ENCODE results near the gene CCDC97. TPM values are rescaled to one million over a fixed set of nuclear protein-coding genes. Genes with fewer than 3 reads are reported as not detected.

Gene CCDC97
- total RNA-seq, 2 donors from 2014 or later, result 52.5 to 56.2 TPM

GRCh38 chr19:41320185-41320518 is 10.2 kb downstream of the CCDC97 start:
- Mint-ChIP-seq H3K27ac (no peak overlapping the region), H3K27me3 (no peaks in the 10 kb centered on the region), H3K4me3 (no peak overlapping the region), H3K36me3 (peaks cover 23% of the 10 kb centered on the region), H3K9me3 (no peaks in the 10 kb centered on the region), H3K4me1 (ENCODE audit: low read depth in 2 of 2) (peaks cover 43 to 58% of the 10 kb centered on the region in 2 donors)
- DNase-seq (ENCODE audit: low spot score), result no peak
- no peak for ATAC-seq

GRCh38 chr19:41320568-41320967 is 10.6 kb downstream of the CCDC97 start:
- H3K4me1 Mint-ChIP-seq (ENCODE audit: low read depth in 2 of 2), result peaks cover 47 to 62% of the 10 kb centered on the region in 2 donors
- no peaks in the 10 kb centered on the region for H3K9me3 Mint-ChIP-seq
- no peaks in the 10 kb centered on the region for H3K27me3 Mint-ChIP-seq
- no peak overlapping the region for H3K4me3 Mint-ChIP-seq
- ATAC-seq (no peak), DNase-seq (ENCODE audit: low spot score) (no peak)
- H3K27ac Mint-ChIP-seq, result peak overlapping the region in 1 of 2 donors; percentile 85
- peaks cover 23% of the 10 kb centered on the region for H3K36me3 Mint-ChIP-seq

DNA sequence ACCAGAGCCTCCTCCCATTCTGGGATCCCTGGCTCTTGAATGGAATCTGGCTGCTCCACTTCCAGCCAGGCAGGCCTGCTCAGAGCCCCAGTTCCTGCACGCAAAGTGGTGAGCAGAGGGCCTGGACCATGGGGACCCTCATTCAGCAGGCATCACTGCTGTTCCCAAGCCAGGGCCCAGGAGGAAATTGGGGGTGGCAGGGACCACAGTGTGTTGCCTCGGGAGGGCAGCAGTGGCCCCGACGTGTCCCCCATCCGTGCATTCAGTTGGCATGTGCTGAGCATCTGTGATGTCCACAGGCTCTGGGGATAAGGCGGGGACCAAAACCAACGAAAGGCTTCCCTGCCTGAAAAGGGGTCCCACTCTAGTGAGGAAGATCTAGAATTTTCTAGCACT is 11.2 kb downstream of the CCDC97 start:
- Mint-ChIP-seq H3K4me1 (ENCODE audit: low read depth in 2 of 2) (peaks cover 46 to 61% of the 10 kb centered on the region in 2 donors), H3K4me3 (no peak overlapping the region), H3K27me3 (no peaks in the 10 kb centered on the region), H3K27ac (peak overlapping the region; percentile 85 to 92), H3K9me3 (no peaks in the 10 kb centered on the region), H3K36me3 (peaks cover 23% of the 10 kb centered on the region)
- ATAC-seq, result no peak
- DNase-seq (ENCODE audit: low spot score), result no peak

- peak in 1 of 2 donors; percentile 16 for ATAC-seq
- Mint-ChIP-seq H3K27ac (peak overlapping the region; percentile 85 to 92), H3K9me3 (no peaks in the 10 kb centered on the region), H3K4me3 (no peak overlapping the region), H3K27me3 (no peaks in the 10 kb centered on the region), H3K4me1 (ENCODE audit: low read depth in 2 of 2) (peaks cover 48 to 62% of the 10 kb centered on the region in 2 donors), H3K36me3 (peaks cover 20% of the 10 kb centered on the region)
- DNase-seq (ENCODE audit: low spot score), result no peak
Observed at GRCh38 chr19:41321600-41322270, 11.8 kb downstream of the CCDC97 start.

- H3K9me3 Mint-ChIP-seq, result no peaks in the 10 kb centered on the region
- peak overlapping the region; percentile 85 to 92 for H3K27ac Mint-ChIP-seq
- H3K36me3 Mint-ChIP-seq, result peaks cover 13% of the 10 kb centered on the region
- peaks cover 47 to 61% of the 10 kb centered on the region in 2 donors for H3K4me1 Mint-ChIP-seq (ENCODE audit: low read depth in 2 of 2)
- DNase-seq (ENCODE audit: low spot score), result no peak
- peak overlapping the region; percentile 39 for H3K4me3 Mint-ChIP-seq
- H3K27me3 Mint-ChIP-seq, result no peaks in the 10 kb centered on the region
- ATAC-seq, result no peak
Observed at GRCh38 chr19:41322451-41322850, 12.5 kb downstream of the CCDC97 start.

DNA sequence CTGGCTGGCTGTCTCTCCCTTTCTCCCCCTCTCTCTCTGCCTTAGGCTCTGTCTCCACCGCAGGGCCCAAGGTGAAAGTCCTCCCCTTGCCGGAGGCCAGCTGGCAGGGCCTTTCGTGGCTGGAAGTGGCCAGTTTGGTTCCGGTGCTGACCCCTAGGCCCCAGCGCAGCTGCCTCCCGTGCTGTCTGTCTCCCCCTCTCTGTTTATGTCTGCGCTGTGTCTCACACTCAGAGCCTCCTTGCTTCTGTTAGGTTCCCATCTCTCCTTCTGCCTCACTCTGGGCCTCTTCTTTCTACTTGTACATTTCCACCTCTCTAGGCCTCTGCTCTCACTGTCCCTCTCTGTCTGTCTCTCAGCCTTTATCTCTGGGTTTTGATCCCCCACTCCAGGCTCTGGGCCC is 13.1 kb downstream of the CCDC97 start:
- Mint-ChIP-seq H3K4me3 (peak overlapping the region; percentile 39), H3K4me1 (ENCODE audit: low read depth in 2 of 2) (peaks cover 50 to 65% of the 10 kb centered on the region in 2 donors), H3K27ac (peak overlapping the region; percentile 85 to 92), H3K27me3 (no peaks in the 10 kb centered on the region), H3K36me3 (peaks cover 7% of the 10 kb centered on the region), H3K9me3 (no peaks in the 10 kb centered on the region)
- no peak for DNase-seq (ENCODE audit: low spot score)
- no peak for ATAC-seq

- H3K27ac Mint-ChIP-seq, result peak overlapping the region; percentile 85 to 92
- DNase-seq (ENCODE audit: low spot score) (no peak), ATAC-seq (no peak)
- peaks cover 56 to 70% of the 10 kb centered on the region in 2 donors for H3K4me1 Mint-ChIP-seq (ENCODE audit: low read depth in 2 of 2)
- H3K9me3 Mint-ChIP-seq, result no peaks in the 10 kb centered on the region
- H3K27me3 Mint-ChIP-seq, result no peaks in the 10 kb centered on the region
- peak overlapping the region; percentile 39 for H3K4me3 Mint-ChIP-seq
- peaks cover 5% of the 10 kb centered on the region for H3K36me3 Mint-ChIP-seq
Observed at GRCh38 chr19:41323430-41324125, 13.6 kb downstream of the CCDC97 start.

- Mint-ChIP-seq H3K9me3 (no peaks in the 10 kb centered on the region), H3K4me3 (peak overlapping the region; percentile 22), H3K4me1 (ENCODE audit: low read depth in 2 of 2) (peaks cover 61 to 74% of the 10 kb centered on the region in 2 donors), H3K27me3 (no peaks in the 10 kb centered on the region), H3K27ac (peak overlapping the region; percentile 85 to 92), H3K36me3 (peaks cover 5% of the 10 kb centered on the region)
- ATAC-seq (no peak), DNase-seq (ENCODE audit: low spot score) (no peak)
Observed at GRCh38 chr19:41324231-41324702, 14.3 kb downstream of the CCDC97 start.

GRCh38 chr19:41324921-41325639 is 15.1 kb downstream of the CCDC97 start:
- no peaks in the 10 kb centered on the region for H3K27me3 Mint-ChIP-seq
- H3K4me1 Mint-ChIP-seq (ENCODE audit: low read depth in 2 of 2), result peaks cover 61 to 72% of the 10 kb centered on the region in 2 donors
- ATAC-seq (peak in 1 of 2 donors; percentile 1), DNase-seq (ENCODE audit: low spot score) (no peak)
- H3K9me3 Mint-ChIP-seq, result no peaks in the 10 kb centered on the region
- peaks cover 5% of the 10 kb centered on the region for H3K36me3 Mint-ChIP-seq
- peak overlapping the region; percentile 77 for H3K4me3 Mint-ChIP-seq
- peak overlapping the region; percentile 85 to 92 for H3K27ac Mint-ChIP-seq

GRCh38 chr19:41325640-41325946 is 15.6 kb downstream of the CCDC97 start:
- H3K27me3 Mint-ChIP-seq, result no peaks in the 10 kb centered on the region
- H3K9me3 Mint-ChIP-seq, result no peaks in the 10 kb centered on the region
- peaks cover 66 to 74% of the 10 kb centered on the region in 2 donors for H3K4me1 Mint-ChIP-seq (ENCODE audit: low read depth in 2 of 2)
- H3K36me3 Mint-ChIP-seq, result peaks cover 10% of the 10 kb centered on the region
- no peak for ATAC-seq
- peak overlapping the region; percentile 85 to 92 for H3K27ac Mint-ChIP-seq
- peak overlapping the region; percentile 77 for H3K4me3 Mint-ChIP-seq
- no peak for DNase-seq (ENCODE audit: low spot score)

DNA sequence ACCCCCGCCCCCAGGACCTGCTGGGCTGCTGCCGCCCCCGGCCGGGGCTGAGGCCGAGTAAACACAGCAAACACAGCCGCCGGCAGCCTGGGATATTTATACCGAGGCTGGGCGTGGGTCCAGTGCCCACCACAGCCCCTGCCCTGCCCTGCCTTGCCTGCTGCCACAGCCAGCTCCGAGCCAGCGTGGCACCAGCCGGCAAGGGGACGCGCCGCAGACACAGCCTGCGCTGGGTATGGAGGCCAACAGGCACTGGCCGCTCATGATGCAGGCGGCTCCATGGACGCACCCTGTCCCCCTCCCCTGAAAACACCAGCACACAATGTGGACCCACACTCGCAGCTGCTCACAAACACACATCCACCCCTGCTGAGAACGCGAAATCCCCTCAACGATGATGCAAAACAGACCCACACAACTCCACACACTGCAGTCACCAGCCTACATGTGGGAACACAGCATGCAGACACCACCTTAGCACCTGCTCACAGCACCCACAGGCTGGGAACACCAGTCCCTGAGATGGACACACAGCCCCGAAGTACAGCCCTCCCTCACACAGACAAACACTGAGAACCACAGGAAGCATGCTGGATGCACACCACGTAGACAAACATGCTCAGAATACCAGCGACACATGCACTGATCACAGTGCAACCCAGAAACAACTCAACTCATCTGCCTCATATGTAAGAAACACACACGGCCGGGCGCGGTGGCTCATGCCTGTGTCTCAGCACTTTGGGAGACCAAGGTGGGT is 16.2 kb downstream of the CCDC97 start:
- no peaks in the 10 kb centered on the region for H3K9me3 Mint-ChIP-seq
- peak in 1 of 2 donors; percentile 0 for ATAC-seq
- H3K36me3 Mint-ChIP-seq, result peaks cover 13% of the 10 kb centered on the region
- peaks cover 68 to 73% of the 10 kb centered on the region in 2 donors for H3K4me1 Mint-ChIP-seq (ENCODE audit: low read depth in 2 of 2)
- H3K27me3 Mint-ChIP-seq, result no peaks in the 10 kb centered on the region
- peak overlapping the region; percentile 88 for H3K4me3 Mint-ChIP-seq
- H3K27ac Mint-ChIP-seq, result peak overlapping the region; percentile 85 to 88
- no peak for DNase-seq (ENCODE audit: low spot score)

GRCh38 chr19:41327076-41327575 is 17.2 kb downstream of the CCDC97 start:
- Mint-ChIP-seq H3K4me1 (ENCODE audit: low read depth in 2 of 2) (peaks cover 73 to 75% of the 10 kb centered on the region in 2 donors), H3K36me3 (peaks cover 23% of the 10 kb centered on the region), H3K27me3 (no peaks in the 10 kb centered on the region), H3K27ac (peak overlapping the region; percentile 85 to 88), H3K4me3 (peak overlapping the region; percentile 88), H3K9me3 (no peaks in the 10 kb centered on the region)
- DNase-seq (ENCODE audit: low spot score) (no peak), ATAC-seq (no peak)

GRCh38 chr19:41327576-41328156 is 17.7 kb downstream of the CCDC97 start:
- Mint-ChIP-seq H3K36me3 (peaks cover 24% of the 10 kb centered on the region), H3K4me3 (peak overlapping the region; percentile 85), H3K4me1 (ENCODE audit: low read depth in 2 of 2) (peaks cover 74 to 75% of the 10 kb centered on the region in 2 donors), H3K27me3 (no peaks in the 10 kb centered on the region), H3K27ac (peak overlapping the region; percentile 85 to 90), H3K9me3 (no peaks in the 10 kb centered on the region)
- DNase-seq (ENCODE audit: low spot score) (peak; percentile 92), ATAC-seq (peak; percentile 84 to 88)
